ENCODE data around the gene TP53. TPM values are rescaled to one million over a fixed set of nuclear protein-coding genes. Genes with fewer than 3 reads are reported as not detected.

TP53 gene
- total RNA-seq, 4 donors from 2014 or later = 37.2 to 77.2 (median 65.2) TPM

- WGBS = 41% methylated on average over 10 of the region's 10 CpGs
- Histone ChIP-seq H3K36me3 (no peaks in the 10 kb centered on the region), H3K9me3 (no peaks in the 10 kb centered on the region), H3K4me3 (no peak overlapping the region), H3K27ac (no peak overlapping the region), H3K4me1 (no peaks in the 10 kb centered on the region), H3K27me3 (peaks cover 14% of the 10 kb centered on the region)
- no peak for DNase-seq (ENCODE audit: low spot score in 2 of 2)
- no peak for TF ChIP-seq EP300 (IDR thresholded peaks at IDR 0.05)
- TF ChIP-seq POLR2A (IDR thresholded peaks at IDR 0.05) = no peak
- TF ChIP-seq CTCF (IDR thresholded peaks at IDR 0.05) = no peak
- no peak for TF ChIP-seq POLR2AphosphoS5 (IDR thresholded peaks at IDR 0.05)
Measured at GRCh38 chr17:7656958-7657609, 30.2 kb downstream of the TP53 start.

- no peak overlapping the region for H3K4me3 ChIP-seq
- peaks cover 14% of the 10 kb centered on the region for H3K4me1 ChIP-seq
- peaks cover 29% of the 10 kb centered on the region for H3K27me3 ChIP-seq
- DNase-seq (ENCODE audit: low spot score in 2 of 2) = no peak
- H3K9me3 ChIP-seq = no peaks in the 10 kb centered on the region
- no peak overlapping the region for H3K27ac ChIP-seq
- 88% methylated on average over 15 of the region's 17 CpGs for WGBS
- TF ChIP-seq POLR2A (IDR thresholded peaks at IDR 0.05) (no peak), CTCF (IDR thresholded peaks at IDR 0.05) (no peak), POLR2AphosphoS5 (IDR thresholded peaks at IDR 0.05) (no peak)
- H3K36me3 ChIP-seq = no peaks in the 10 kb centered on the region
Measured at GRCh38 chr17:7655541-7655840, 31.8 kb downstream of the TP53 start.

GRCh38 chr17:7654832-7655540, 32.3 kb downstream of the TP53 start:
- no peak overlapping the region for H3K27ac ChIP-seq
- peaks cover 19% of the 10 kb centered on the region for H3K4me1 ChIP-seq
- H3K4me3 ChIP-seq = no peak overlapping the region
- H3K9me3 ChIP-seq = no peaks in the 10 kb centered on the region
- WGBS = 75% methylated on average over 16 of the region's 16 CpGs
- TF ChIP-seq POLR2A (IDR thresholded peaks at IDR 0.05) (no peak), POLR2AphosphoS5 (IDR thresholded peaks at IDR 0.05) (no peak), EP300 (IDR thresholded peaks at IDR 0.05) (no peak), CTCF (IDR thresholded peaks at IDR 0.05) (no peak)
- no peak for DNase-seq (ENCODE audit: low spot score in 2 of 2)
- no peaks in the 10 kb centered on the region for H3K36me3 ChIP-seq
- peaks cover 32% of the 10 kb centered on the region for H3K27me3 ChIP-seq

- no peak overlapping the region for H3K27ac ChIP-seq
- H3K27me3 ChIP-seq = peaks cover 37% of the 10 kb centered on the region
- TF ChIP-seq EP300 (IDR thresholded peaks at IDR 0.05) = no peak
- no peak for TF ChIP-seq POLR2A (IDR thresholded peaks at IDR 0.05)
- no peak for TF ChIP-seq CTCF (IDR thresholded peaks at IDR 0.05)
- no peak for TF ChIP-seq POLR2AphosphoS5 (IDR thresholded peaks at IDR 0.05)
- H3K4me3 ChIP-seq = no peak overlapping the region
- DNase-seq (ENCODE audit: low spot score in 2 of 2) = no peak
- H3K4me1 ChIP-seq = peaks cover 21% of the 10 kb centered on the region
- WGBS = 55% methylated on average over 7 of the region's 12 CpGs
- no peaks in the 10 kb centered on the region for H3K9me3 ChIP-seq
- H3K36me3 ChIP-seq = no peaks in the 10 kb centered on the region
Measured at GRCh38 chr17:7652388-7653356, 34.6 kb downstream of the TP53 start.
